Smooth muscle cell (in vitro differentiated cells): ENCODE results near the gene PDK2. TPM values are rescaled to one million over a fixed set of nuclear protein-coding genes. Genes with fewer than 3 reads are reported as not detected.

Experiments
- DNase-seq: peaks from one replicate; lab custom pipeline; 2025; ENCODE audit not compliant: unreplicated experiment; lab: John Stamatoyannopoulos, UW
- H2AFZ ChIP-seq: fragments of 200-600 bp; sonication (generic); 2 replicates; pipeline ENCODE4 v1.6.0; 2016; ENCODE audit warnings: antibody characterized with exemption, low read depth, mild to moderate bottlenecking
- H3F3A ChIP-seq: fragments of 200-600 bp; sonication (generic); 2 replicates; pipeline ENCODE4 v1.6.0; 2017; ENCODE audit warnings: antibody characterized with exemption, low read depth
- H3K27ac ChIP-seq: fragments of 200-600 bp; sonication (generic); 2 replicates; pipeline ENCODE4 v1.5.1; 2016; ENCODE audit warnings: low read depth, mild to moderate bottlenecking
- H3K27me3 ChIP-seq: fragments of 200-600 bp; sonication (generic); 2 replicates; pipeline ENCODE4 v1.6.1; 2016; ENCODE audit warnings: low read depth, mild to moderate bottlenecking
- H3K36me3 ChIP-seq: fragments of 200-600 bp; sonication (generic); 2 replicates; pipeline ENCODE4 v1.5.1; 2016; ENCODE audit warnings: low read depth
- H3K4me1 ChIP-seq: fragments of 200-600 bp; sonication (generic); 2 replicates; pipeline ENCODE4 v1.5.1; 2016; ENCODE audit warnings: low read depth
- H3K4me2 ChIP-seq: fragments of 200-600 bp; sonication (generic); 2 replicates; pipeline ENCODE4 v1.6.0; 2016; ENCODE audit warnings: mild to moderate bottlenecking
- H3K4me3 ChIP-seq: fragments of 200-600 bp; sonication (generic); 2 replicates; pipeline ENCODE4 v1.5.1; 2016; ENCODE audit warnings: mild to moderate bottlenecking
- H3K79me2 ChIP-seq: fragments of 200-600 bp; sonication (generic); 2 replicates; pipeline ENCODE4 v1.6.0; 2016; ENCODE audit warnings: low read depth, mild to moderate bottlenecking
- H3K9ac ChIP-seq: fragments of 200-600 bp; sonication (generic); 2 replicates; pipeline ENCODE4 v1.6.0; 2016; ENCODE audit warnings: low read depth
- H3K9me3 ChIP-seq: fragments of 200-600 bp; sonication (generic); replicated peaks from 2 replicates; pipeline ENCODE4 v1.5.1; 2016; ENCODE audit warnings: low read depth
- H4K20me1 ChIP-seq: fragments of 200-600 bp; sonication (generic); 2 replicates; pipeline ENCODE4 v1.6.0; 2016; ENCODE audit warnings: low read depth
- WGBS: methylation state at CpG from one replicate; pipeline ENCODE4 v1.1.7; 2016; ENCODE audit warnings: low lambda C conversion rate; 5-methylcytosine and 5-hydroxymethylcytosine counted together
- polyA plus RNA-seq: library from polyadenylated mRNA; unstranded; fragments of >200 nt; fragmentation: Nextera tagmentation; extraction: Ambion mirVana; gene quantifications from 2 replicates; pipeline ENCODE4 v1.2.1, GENCODE V29; 2016
- total RNA-seq: library from RNA; depleted of rRNA; stranded (reverse); fragments of >200 nt; gene quantifications from 2 replicates; pipeline ENCODE4 v1.2.3, GENCODE V29; 2014
- TF ChIP-seq, protein P1 (sequence below): fragments of 200-600 bp; sonication (generic); IDR thresholded peaks from 2 replicates; pipeline ENCODE4 v1.5.1; 2017; ENCODE audit warnings: borderline replicate concordance, mild to moderate bottlenecking, antibody characterized with exemption; ENCODE audit not compliant: insufficient read depth, poor library complexity, severe bottlenecking

The PDK2 gene
- total and polyA plus RNA-seq, 2 experiments from 2014 or later = 28.2 to 36.5 TPM

DNA sequence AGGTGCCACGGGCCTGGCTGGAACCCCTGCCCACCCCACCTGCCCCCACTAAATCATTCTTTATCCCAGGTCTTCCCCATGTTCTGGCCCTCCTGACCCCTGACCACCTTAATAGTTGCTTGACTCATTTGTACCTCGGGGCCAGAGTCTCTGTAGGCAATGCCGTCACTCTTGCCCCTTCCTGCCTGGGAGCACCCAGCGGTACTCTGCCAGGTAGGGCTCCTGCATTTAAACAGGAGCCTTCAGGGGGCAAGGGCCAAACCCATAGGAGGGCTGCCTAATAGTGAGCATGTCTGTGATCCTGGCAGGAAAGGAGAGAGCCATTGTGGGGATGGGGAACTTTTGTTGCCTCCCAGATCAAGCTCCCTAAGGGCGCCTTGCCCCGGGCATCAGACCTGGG, 48.1 kb upstream of the PDK2 start:
- TF ChIP-seq, protein P1, sequence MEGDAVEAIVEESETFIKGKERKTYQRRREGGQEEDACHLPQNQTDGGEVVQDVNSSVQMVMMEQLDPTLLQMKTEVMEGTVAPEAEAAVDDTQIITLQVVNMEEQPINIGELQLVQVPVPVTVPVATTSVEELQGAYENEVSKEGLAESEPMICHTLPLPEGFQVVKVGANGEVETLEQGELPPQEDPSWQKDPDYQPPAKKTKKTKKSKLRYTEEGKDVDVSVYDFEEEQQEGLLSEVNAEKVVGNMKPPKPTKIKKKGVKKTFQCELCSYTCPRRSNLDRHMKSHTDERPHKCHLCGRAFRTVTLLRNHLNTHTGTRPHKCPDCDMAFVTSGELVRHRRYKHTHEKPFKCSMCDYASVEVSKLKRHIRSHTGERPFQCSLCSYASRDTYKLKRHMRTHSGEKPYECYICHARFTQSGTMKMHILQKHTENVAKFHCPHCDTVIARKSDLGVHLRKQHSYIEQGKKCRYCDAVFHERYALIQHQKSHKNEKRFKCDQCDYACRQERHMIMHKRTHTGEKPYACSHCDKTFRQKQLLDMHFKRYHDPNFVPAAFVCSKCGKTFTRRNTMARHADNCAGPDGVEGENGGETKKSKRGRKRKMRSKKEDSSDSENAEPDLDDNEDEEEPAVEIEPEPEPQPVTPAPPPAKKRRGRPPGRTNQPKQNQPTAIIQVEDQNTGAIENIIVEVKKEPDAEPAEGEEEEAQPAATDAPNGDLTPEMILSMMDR = no peak
- Histone ChIP-seq H3K4me2 (peak overlapping the region; percentile 69), H2AFZ (peak overlapping the region; percentile 5), H3K9ac (no peak overlapping the region), H3K27ac (peak overlapping the region; percentile 65), H3K36me3 (no peaks in the 10 kb centered on the region), H3K27me3 (no peaks in the 10 kb centered on the region), H3F3A (no peaks in the 10 kb centered on the region), H3K9me3 (no peaks in the 10 kb centered on the region), H4K20me1 (no peaks in the 10 kb centered on the region), H3K79me2 (no peaks in the 10 kb centered on the region), H3K4me3 (no peak overlapping the region), H3K4me1 (peaks cover 12% of the 10 kb centered on the region)
- DNase-seq = no peak
- 97% methylated on average over 6 of the region's 6 CpGs for WGBS

DNA sequence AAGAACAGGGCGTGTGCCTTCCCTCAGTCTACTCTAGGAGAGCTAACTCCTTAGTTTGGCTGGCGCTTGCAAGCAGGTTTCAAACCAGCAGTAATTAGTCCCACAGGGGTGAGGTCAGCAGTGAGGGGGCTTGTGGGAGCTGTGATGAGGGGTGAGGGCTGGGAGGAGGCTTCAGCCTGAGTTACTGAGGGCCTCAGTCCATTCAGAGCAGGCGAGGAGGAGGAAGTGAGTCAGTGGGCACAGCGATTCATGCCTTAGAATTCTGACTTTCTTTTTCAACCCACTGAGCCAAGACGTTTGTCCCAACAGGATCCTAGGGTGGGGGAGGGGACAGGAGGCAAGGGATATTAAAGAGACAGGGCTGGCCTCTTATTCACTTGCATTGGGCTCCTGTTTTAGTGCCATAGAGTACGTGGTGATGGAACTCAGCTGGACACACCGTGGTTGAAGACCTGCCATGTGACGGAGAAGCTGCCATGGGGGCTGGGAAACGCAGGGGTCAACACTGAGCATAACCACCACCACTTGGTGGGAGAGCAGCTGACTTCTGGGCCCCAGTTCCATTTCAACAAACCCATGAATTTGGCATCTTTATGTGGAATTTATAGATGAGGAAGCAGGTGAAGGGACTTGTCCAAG, 47.5 kb upstream of the PDK2 start:
- TF ChIP-seq, protein P1 = no peak
- Histone ChIP-seq H3K79me2 (no peaks in the 10 kb centered on the region), H4K20me1 (no peaks in the 10 kb centered on the region), H3K27me3 (no peaks in the 10 kb centered on the region), H3K4me3 (no peak overlapping the region), H3K4me1 (peaks cover 13% of the 10 kb centered on the region), H2AFZ (peak overlapping the region; percentile 5), H3F3A (no peaks in the 10 kb centered on the region), H3K27ac (peak overlapping the region; percentile 65), H3K9ac (no peak overlapping the region), H3K36me3 (no peaks in the 10 kb centered on the region), H3K4me2 (peak overlapping the region; percentile 69), H3K9me3 (no peaks in the 10 kb centered on the region)
- DNase-seq = no peak
- 53% methylated on average over 9 of the region's 9 CpGs for WGBS

DNA sequence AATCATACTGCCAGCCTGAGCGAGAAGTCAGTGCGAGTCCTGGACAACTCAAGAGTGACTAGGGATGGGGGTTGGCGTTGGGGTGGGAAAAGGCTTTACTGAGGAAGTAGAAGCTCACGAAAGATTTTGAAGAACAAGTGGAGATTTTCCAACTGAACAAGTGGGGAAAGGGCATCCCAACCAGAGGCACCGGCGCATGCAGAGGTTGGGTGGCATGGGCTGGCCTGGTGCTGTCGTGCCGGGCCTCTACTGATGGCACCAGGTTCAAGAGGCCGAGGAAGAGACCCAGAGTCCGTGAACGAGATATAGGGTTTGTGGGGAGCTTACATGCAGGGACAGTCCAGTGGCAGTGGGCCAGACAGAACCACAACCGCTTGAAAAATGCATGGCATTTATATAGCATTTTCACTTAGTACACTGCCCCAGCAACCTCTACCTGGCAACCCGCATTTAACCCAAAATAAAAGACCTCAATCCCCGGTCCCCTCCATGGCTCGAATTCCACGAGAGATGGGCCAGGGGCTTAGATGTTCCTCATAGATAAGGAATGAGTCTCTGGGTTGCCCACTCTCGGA, 46.9 kb upstream of the PDK2 start:
- Histone ChIP-seq H3K27ac (no peak overlapping the region), H3K79me2 (no peaks in the 10 kb centered on the region), H4K20me1 (no peaks in the 10 kb centered on the region), H3K4me2 (peak overlapping the region; percentile 64), H3K9ac (no peak overlapping the region), H3K27me3 (no peaks in the 10 kb centered on the region), H2AFZ (no peak overlapping the region), H3F3A (peaks cover under 1% of the 10 kb centered on the region), H3K4me1 (peaks cover 19% of the 10 kb centered on the region), H3K4me3 (no peak overlapping the region), H3K9me3 (no peaks in the 10 kb centered on the region), H3K36me3 (no peaks in the 10 kb centered on the region)
- TF ChIP-seq, protein P1 = no peak
- no peak for DNase-seq
- 92% methylated on average over 17 of the region's 17 CpGs for WGBS

DNA sequence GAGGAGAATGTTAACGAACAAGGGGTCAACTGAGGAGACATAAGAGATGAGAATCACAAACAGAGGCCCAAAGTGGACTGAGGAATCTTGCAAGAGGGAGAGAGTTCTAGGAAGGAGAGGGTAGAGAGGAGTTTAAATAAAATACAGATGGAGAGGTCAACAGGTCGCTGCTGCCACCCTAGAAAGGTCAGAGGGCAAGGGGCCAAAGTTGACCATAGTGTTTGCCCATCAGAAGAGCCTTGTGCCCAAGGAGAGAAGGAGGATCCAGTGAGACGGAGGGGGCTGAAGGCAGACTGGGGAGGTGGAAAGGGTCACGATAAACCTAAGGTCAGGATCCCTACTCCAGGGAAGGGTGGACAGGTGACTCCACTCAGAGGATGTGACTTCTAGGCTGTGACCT, 46.2 kb upstream of the PDK2 start:
- TF ChIP-seq, protein P1 = no peak

More for the DNA sequence above, 46.2 kb upstream of the PDK2 start:
- Histone ChIP-seq H2AFZ (no peak overlapping the region), H3K27ac (no peak overlapping the region), H3K9ac (no peak overlapping the region), H4K20me1 (no peaks in the 10 kb centered on the region), H3F3A (peaks cover 7% of the 10 kb centered on the region), H3K9me3 (no peaks in the 10 kb centered on the region), H3K79me2 (no peaks in the 10 kb centered on the region), H3K27me3 (no peaks in the 10 kb centered on the region), H3K36me3 (no peaks in the 10 kb centered on the region), H3K4me2 (no peak overlapping the region), H3K4me3 (no peak overlapping the region), H3K4me1 (peaks cover 27% of the 10 kb centered on the region)
- DNase-seq = no peak
- 90% methylated on average over 4 of the region's 4 CpGs for WGBS
